Spleen (tissue), 7 donors: ENCODE data around the gene DDX41.

ENCODE experiments used
- CTCF ChIP-seq, 11 experiments: fragments of 200-600 bp in 7 of 11; fragments of 450-650 bp in 4 of 11; sonication (generic) in 4 of 11; IDR thresholded peaks in 8 of 11; conservative IDR thresholded peaks in 3 of 11; 1 replicate in 7 of 11; 2 replicates in 4 of 11; pipeline versions ENCODE4 v1.4.0 to v1.8.0; 2016 to 2021; ENCODE audit warnings: antibody characterized with exemption in 11 of 11, inconsistent platforms in 4 of 11, mild to moderate bottlenecking in 1 of 11
- POLR2A ChIP-seq, 3 donors: fragments of 450-650 bp; IDR thresholded peaks; one replicate each; pipeline ENCODE4 v1.5.1; 2017; ENCODE audit warnings: antibody characterized with exemption in 3 of 3, mild to moderate bottlenecking in 1 of 3
- POLR2AphosphoS5 ChIP-seq, 3 donors: sonication (generic); formaldehyde crosslinking; IDR thresholded peaks; one replicate each; pipeline ENCODE4 v1.5.1; 2017; ENCODE audit warnings: antibody characterized with exemption in 3 of 3
- donor health status: DM: no; HTN: no; CAD: no; lungs with moderate emphysema.
- donor health status: DM: no; HTN: no; CAD: no.
- donor health status: DM: no; HTN: no; CAD: no.

DNA sequence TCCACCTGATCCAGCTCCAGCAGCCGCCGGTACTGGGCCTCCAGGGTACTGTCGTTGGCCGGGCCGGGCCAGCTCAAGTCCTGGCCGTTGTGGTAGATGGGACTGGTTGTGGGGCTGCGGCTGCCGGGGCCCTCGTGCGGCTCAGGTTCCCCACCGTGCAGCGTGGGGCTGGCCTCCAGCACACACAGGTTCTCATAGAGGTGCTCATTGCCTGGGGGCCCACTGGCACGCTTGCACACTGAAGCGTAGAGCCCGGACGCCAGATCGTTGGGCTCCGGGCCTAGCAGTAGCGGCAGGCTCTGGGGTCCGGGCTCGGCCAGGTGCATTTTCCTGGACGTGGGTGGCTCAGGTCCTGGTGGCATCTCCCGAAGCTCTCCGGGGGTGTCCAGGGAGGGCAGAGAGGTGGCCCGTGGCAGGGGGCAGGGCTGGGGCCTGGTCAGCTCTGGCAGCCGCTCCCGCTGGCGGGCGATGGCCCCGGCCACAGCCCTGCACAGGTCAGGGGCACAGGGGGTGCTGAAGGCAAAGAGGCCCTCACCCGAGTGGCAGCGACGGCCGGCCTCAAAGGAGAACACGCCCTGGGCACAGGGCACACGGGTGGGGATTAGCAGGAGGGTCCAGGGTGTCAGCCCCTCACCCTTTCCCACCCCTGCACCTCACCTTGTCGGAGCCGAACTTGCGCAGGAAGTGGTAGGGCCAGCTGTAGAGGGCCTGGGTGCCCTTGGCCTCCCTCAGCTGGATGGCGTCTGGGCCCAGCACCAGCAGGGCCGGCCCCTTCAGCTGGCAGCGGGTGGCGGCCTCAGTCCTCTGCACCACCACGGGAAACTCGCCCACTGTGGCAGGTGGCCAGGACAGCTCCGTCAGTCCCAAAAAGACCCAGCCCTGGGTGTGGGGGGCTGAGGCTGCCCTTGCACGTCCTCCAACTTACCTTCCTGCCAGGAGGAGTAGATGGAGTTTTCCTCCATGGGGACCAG lies 12.4 kb downstream of the DDX41 start:
- TF ChIP-seq CTCF (IDR thresholded peaks at IDR 0.05 in 8 of 11, conservative IDR thresholded peaks at IDR 0.05 in 3 of 11) (no peak), POLR2A (IDR thresholded peaks at IDR 0.05) (no peak), POLR2AphosphoS5 (IDR thresholded peaks at IDR 0.05) (peak in 1 of 3 donors; percentile 43)
